HEK293 (cell line): ENCODE results near the gene A2ML1.
A peak's percentile ranks its signal among the peaks of the same experiment; 100 is the strongest.

Source experiments
- GLIS2 ChIP-seq: fragments of 450-650 bp; formaldehyde crosslinking; IDR thresholded peaks from 2 replicates; pipeline ENCODE4 v1.5.1; 2016; ENCODE audit warnings: missing biosample characterization, missing genetic modification characterization
- KLF10 ChIP-seq: fragments of 450-650 bp; IDR thresholded peaks from 2 replicates; pipeline ENCODE4 v1.5.1; 2018; ENCODE audit warnings: missing biosample characterization, mild to moderate bottlenecking, missing genetic modification characterization
- KLF8 ChIP-seq: fragments of 450-650 bp; formaldehyde crosslinking; IDR thresholded peaks from 2 replicates; pipeline ENCODE4 v1.5.1; 2016; ENCODE audit warnings: missing biosample characterization, missing genetic modification characterization
- MEIS1 ChIP-seq: sonication (generic); formaldehyde crosslinking; IDR thresholded peaks from 2 replicates; pipeline ENCODE4 v1.8.1; 2022; ENCODE audit warnings: missing genetic modification reagents, mild to moderate bottlenecking, borderline replicate concordance
- PRDM1 ChIP-seq: fragments of 450-650 bp; formaldehyde crosslinking; IDR thresholded peaks from 2 replicates; pipeline ENCODE4; 2016; ENCODE audit warnings: missing biosample characterization, missing genetic modification characterization
- TCF7L2 ChIP-seq: IDR thresholded peaks from 2 replicates; pipeline ENCODE4 v1.6.1; 2011; ENCODE audit warnings: low read depth, mild to moderate bottlenecking, inconsistent platforms, low read length, moderate library complexity, borderline replicate concordance
- ZBTB1 ChIP-seq: fragments of 450-650 bp; formaldehyde crosslinking; IDR thresholded peaks from 2 replicates; pipeline ENCODE4 v1.5.1; 2016; ENCODE audit warnings: missing biosample characterization, missing genetic modification characterization
- ZBTB20 ChIP-seq: fragments of 450-650 bp; formaldehyde crosslinking; IDR thresholded peaks from 2 replicates; pipeline ENCODE4 v1.5.1; 2016; ENCODE audit warnings: missing biosample characterization, missing genetic modification characterization
- ZEB2 ChIP-seq: fragments of 450-650 bp; formaldehyde crosslinking; IDR thresholded peaks from 2 replicates; pipeline ENCODE4 v1.5.1; 2016; ENCODE audit warnings: missing biosample characterization, missing genetic modification characterization
- ZIC2 ChIP-seq: fragments of 450-650 bp; formaldehyde crosslinking; IDR thresholded peaks from 2 replicates; pipeline ENCODE4 v1.5.1; 2016; ENCODE audit warnings: missing biosample characterization, missing genetic modification characterization
- ZNF133 ChIP-seq: fragments of 450-650 bp; formaldehyde crosslinking; IDR thresholded peaks from 2 replicates; pipeline ENCODE4 v1.5.1; 2016; ENCODE audit warnings: missing biosample characterization, missing genetic modification characterization
- ZNF140 ChIP-seq: fragments of 450-650 bp; formaldehyde crosslinking; IDR thresholded peaks from 2 replicates; pipeline ENCODE4 v1.5.1; 2016; ENCODE audit warnings: missing biosample characterization, missing genetic modification characterization
- ZNF16 ChIP-seq: fragments of 450-650 bp; formaldehyde crosslinking; IDR thresholded peaks from 2 replicates; pipeline ENCODE4 v1.5.1; 2016; ENCODE audit warnings: low read depth, missing biosample characterization, missing genetic modification characterization
- ZNF174 ChIP-seq: fragments of 450-650 bp; formaldehyde crosslinking; IDR thresholded peaks from 2 replicates; pipeline ENCODE4 v1.5.0; 2017; ENCODE audit warnings: missing biosample characterization, mild to moderate bottlenecking, missing genetic modification characterization
- ZNF223 ChIP-seq: fragments of 450-650 bp; formaldehyde crosslinking; IDR thresholded peaks from 2 replicates; pipeline ENCODE4 v1.5.1; 2016; ENCODE audit warnings: missing biosample characterization, missing genetic modification characterization
- ZNF335 ChIP-seq: fragments of 450-650 bp; formaldehyde crosslinking; conservative IDR thresholded peaks from 2 replicates; pipeline ENCODE4 v1.5.1; 2016; ENCODE audit warnings: missing biosample characterization, missing genetic modification characterization
- ZNF473 ChIP-seq: fragments of 450-650 bp; formaldehyde crosslinking; IDR thresholded peaks from 2 replicates; pipeline ENCODE4 v1.5.1; 2017; ENCODE audit warnings: missing biosample characterization, missing genetic modification characterization
- ZNF544 ChIP-seq: fragments of 450-650 bp; formaldehyde crosslinking; IDR thresholded peaks from 2 replicates; pipeline ENCODE4 v1.5.0; 2017; ENCODE audit warnings: missing biosample characterization, missing genetic modification characterization
- ZNF600 ChIP-seq: fragments of 450-650 bp; formaldehyde crosslinking; IDR thresholded peaks from 2 replicates; pipeline ENCODE4 v1.5.1; 2016; ENCODE audit warnings: missing biosample characterization, missing genetic modification characterization
- ZNF664 ChIP-seq: fragments of 450-650 bp; formaldehyde crosslinking; IDR thresholded peaks from 2 replicates; pipeline ENCODE4 v1.5.1; 2016; ENCODE audit warnings: missing biosample characterization, missing genetic modification characterization
- ZNF747 ChIP-seq: fragments of 450-650 bp; formaldehyde crosslinking; IDR thresholded peaks from 2 replicates; pipeline ENCODE4 v1.5.1; 2016; ENCODE audit warnings: missing biosample characterization, missing genetic modification characterization
- ZNF76 ChIP-seq: fragments of 450-650 bp; formaldehyde crosslinking; IDR thresholded peaks from 2 replicates; pipeline ENCODE4; 2016; ENCODE audit warnings: low read depth, missing biosample characterization, missing genetic modification characterization, borderline replicate concordance
- ZNF830 ChIP-seq: fragments of 450-650 bp; IDR thresholded peaks from 2 replicates; pipeline ENCODE4 v1.5.0; 2018; ENCODE audit warnings: missing biosample characterization, missing genetic modification characterization, low read depth, mild to moderate bottlenecking, moderate library complexity
- ZXDB ChIP-seq: fragments of 450-650 bp; formaldehyde crosslinking; IDR thresholded peaks from 2 replicates; pipeline ENCODE4 v1.5.1; 2016; ENCODE audit warnings: missing biosample characterization, missing genetic modification characterization
- TF ChIP-seq, protein P1 (sequence below): fragments of 450-650 bp; formaldehyde crosslinking; optimal IDR thresholded peaks from 2 replicates; pipeline ENCODE3; 2016; ENCODE audit warnings: missing biosample characterization, mild to moderate bottlenecking, missing genetic modification characterization
- TF ChIP-seq, protein P2 (sequence below): fragments of 450-650 bp; formaldehyde crosslinking; IDR thresholded peaks from 2 replicates; pipeline ENCODE4 v1.5.1; 2016; ENCODE audit warnings: missing biosample characterization, missing genetic modification characterization
- TF ChIP-seq, protein P3 (sequence below): fragments of 450-650 bp; formaldehyde crosslinking; IDR thresholded peaks from 2 replicates; pipeline ENCODE4 v1.5.1; 2016; ENCODE audit warnings: missing biosample characterization, missing genetic modification characterization
- TF ChIP-seq, protein P4 (sequence below): fragments of 450-650 bp; formaldehyde crosslinking; IDR thresholded peaks from 2 replicates; pipeline ENCODE4 v1.5.1; 2016; ENCODE audit warnings: missing biosample characterization, missing genetic modification characterization
- TF ChIP-seq, protein P5 (sequence below): fragments of 450-650 bp; formaldehyde crosslinking; IDR thresholded peaks from 2 replicates; pipeline ENCODE4 v1.5.1; 2016; ENCODE audit warnings: missing biosample characterization, missing genetic modification characterization
- TF ChIP-seq, protein P6 (sequence below): fragments of 450-650 bp; formaldehyde crosslinking; IDR thresholded peaks from 2 replicates; pipeline ENCODE4 v1.5.1; 2017; ENCODE audit warnings: missing biosample characterization, missing genetic modification characterization
- TF ChIP-seq, protein P7 (sequence below): fragments of 450-650 bp; formaldehyde crosslinking; IDR thresholded peaks from 2 replicates; pipeline ENCODE4; 2016; ENCODE audit warnings: missing biosample characterization, missing genetic modification characterization

The A2ML1 gene

DNA sequence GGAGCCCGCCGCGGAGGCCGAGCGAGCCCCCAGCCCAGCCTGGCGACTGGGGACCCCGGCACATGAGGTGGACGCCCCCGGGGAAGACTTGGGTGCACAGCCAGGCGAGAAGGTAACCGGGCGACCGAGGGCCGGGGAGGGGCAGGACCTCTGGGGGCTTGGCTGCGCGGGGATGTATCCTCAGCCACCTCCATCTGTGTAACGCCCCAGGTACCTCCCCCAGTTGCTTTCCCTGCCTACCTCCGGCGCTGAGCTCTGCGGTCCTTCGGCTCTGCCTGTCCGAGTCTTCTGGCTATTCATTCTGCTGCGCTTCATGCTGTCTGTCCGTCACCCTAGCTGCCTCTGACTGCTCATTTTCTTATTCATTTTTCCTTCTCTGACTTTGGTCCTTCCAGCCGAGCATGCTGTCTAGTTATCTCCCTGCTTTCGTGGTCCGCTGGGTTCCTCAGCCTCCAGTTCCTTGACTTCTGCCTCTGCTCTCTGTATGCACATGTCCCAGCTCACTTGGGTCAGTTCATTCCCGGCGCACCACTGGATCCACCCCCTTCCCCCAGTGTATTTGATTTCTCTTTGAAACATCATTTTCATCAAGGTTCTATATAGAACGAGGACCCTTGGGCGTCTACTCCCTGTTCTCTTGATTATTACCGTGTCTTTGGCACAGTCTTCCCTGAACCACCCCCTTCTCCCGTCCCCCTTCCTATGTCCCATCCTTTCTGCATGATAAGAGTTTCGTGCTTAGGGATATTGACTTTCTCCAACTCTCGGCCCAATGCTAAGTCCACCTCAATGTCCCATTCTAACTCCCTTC is 92.5 kb downstream of the A2ML1 start (continued):
- TF ChIP-seq ZNF664 (no peak), ZNF140 (tag by site-specific recombination) (no peak), ZNF16 (tag by site-specific recombination) (no peak), ZNF473 (tag by site-specific recombination) (no peak), MEIS1 (no peak), ZNF830 (tag by site-specific recombination) (no peak), GLIS2 (peak; percentile 76), TCF7L2 (no peak), ZEB2 (peak; percentile 17; the same call in 1 of the 2 replicates), KLF10 (peak; percentile 71), ZNF223 (tag by site-specific recombination) (no peak), ZXDB (tag by site-specific recombination) (no peak), ZBTB20 (tag by site-specific recombination) (peak; percentile 78), KLF8 (tag by site-specific recombination) (peak; percentile 80), ZNF335 (peak; percentile 99), ZNF133 (tag by site-specific recombination) (no peak), ZNF544 (no peak), ZNF747 (tag by site-specific recombination) (no peak), ZBTB1 (no peak), PRDM1 (no peak), ZNF600 (tag by site-specific recombination) (peak; percentile 86), ZNF76 (tag by site-specific recombination) (peak; percentile 73; the same call in 1 of the 2 replicates), ZIC2 (peak; percentile 38), ZNF174 (no peak)
- TF ChIP-seq, protein P1, sequence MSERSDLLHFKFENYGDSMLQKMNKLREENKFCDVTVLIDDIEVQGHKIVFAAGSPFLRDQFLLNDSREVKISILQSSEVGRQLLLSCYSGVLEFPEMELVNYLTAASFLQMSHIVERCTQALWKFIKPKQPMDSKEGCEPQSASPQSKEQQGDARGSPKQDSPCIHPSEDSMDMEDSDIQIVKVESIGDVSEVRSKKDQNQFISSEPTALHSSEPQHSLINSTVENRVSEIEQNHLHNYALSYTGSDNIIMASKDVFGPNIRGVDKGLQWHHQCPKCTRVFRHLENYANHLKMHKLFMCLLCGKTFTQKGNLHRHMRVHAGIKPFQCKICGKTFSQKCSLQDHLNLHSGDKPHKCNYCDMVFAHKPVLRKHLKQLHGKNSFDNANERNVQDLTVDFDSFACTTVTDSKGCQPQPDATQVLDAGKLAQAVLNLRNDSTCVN (tag by site-specific recombination): peak; percentile 39
- TF ChIP-seq, protein P2, sequence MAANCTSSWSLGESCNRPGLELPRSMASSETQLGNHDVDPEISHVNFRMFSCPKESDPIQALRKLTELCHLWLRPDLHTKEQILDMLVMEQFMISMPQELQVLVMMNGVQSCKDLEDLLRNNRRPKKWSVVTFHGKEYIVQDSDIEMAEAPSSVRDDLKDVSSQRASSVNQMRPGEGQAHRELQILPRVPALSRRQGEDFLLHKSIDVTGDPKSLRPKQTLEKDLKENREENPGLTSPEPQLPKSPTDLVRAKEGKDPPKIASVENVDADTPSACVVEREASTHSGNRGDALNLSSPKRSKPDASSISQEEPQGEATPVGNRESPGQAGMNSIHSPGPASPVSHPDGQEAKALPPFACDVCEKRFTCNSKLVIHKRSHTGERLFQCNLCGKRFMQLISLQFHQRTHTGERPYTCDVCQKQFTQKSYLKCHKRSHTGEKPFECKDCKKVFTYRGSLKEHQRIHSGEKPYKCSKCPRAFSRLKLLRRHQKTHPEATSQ (tag by site-specific recombination): no peak
- TF ChIP-seq, protein P3, sequence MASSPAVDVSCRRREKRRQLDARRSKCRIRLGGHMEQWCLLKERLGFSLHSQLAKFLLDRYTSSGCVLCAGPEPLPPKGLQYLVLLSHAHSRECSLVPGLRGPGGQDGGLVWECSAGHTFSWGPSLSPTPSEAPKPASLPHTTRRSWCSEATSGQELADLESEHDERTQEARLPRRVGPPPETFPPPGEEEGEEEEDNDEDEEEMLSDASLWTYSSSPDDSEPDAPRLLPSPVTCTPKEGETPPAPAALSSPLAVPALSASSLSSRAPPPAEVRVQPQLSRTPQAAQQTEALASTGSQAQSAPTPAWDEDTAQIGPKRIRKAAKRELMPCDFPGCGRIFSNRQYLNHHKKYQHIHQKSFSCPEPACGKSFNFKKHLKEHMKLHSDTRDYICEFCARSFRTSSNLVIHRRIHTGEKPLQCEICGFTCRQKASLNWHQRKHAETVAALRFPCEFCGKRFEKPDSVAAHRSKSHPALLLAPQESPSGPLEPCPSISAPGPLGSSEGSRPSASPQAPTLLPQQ (tag by site-specific recombination): no peak
- TF ChIP-seq, protein P4, sequence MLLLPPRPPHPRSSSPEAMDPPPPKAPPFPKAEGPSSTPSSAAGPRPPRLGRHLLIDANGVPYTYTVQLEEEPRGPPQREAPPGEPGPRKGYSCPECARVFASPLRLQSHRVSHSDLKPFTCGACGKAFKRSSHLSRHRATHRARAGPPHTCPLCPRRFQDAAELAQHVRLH (tag by site-specific recombination): 0 out of 2 replicates have a peak, but pooled peaks have one; percentile 38
- TF ChIP-seq, protein P5, sequence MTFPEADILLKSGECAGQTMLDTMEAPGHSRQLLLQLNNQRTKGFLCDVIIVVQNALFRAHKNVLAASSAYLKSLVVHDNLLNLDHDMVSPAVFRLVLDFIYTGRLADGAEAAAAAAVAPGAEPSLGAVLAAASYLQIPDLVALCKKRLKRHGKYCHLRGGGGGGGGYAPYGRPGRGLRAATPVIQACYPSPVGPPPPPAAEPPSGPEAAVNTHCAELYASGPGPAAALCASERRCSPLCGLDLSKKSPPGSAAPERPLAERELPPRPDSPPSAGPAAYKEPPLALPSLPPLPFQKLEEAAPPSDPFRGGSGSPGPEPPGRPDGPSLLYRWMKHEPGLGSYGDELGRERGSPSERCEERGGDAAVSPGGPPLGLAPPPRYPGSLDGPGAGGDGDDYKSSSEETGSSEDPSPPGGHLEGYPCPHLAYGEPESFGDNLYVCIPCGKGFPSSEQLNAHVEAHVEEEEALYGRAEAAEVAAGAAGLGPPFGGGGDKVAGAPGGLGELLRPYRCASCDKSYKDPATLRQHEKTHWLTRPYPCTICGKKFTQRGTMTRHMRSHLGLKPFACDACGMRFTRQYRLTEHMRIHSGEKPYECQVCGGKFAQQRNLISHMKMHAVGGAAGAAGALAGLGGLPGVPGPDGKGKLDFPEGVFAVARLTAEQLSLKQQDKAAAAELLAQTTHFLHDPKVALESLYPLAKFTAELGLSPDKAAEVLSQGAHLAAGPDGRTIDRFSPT (tag by site-specific recombination): no peak
- TF ChIP-seq, protein P6, sequence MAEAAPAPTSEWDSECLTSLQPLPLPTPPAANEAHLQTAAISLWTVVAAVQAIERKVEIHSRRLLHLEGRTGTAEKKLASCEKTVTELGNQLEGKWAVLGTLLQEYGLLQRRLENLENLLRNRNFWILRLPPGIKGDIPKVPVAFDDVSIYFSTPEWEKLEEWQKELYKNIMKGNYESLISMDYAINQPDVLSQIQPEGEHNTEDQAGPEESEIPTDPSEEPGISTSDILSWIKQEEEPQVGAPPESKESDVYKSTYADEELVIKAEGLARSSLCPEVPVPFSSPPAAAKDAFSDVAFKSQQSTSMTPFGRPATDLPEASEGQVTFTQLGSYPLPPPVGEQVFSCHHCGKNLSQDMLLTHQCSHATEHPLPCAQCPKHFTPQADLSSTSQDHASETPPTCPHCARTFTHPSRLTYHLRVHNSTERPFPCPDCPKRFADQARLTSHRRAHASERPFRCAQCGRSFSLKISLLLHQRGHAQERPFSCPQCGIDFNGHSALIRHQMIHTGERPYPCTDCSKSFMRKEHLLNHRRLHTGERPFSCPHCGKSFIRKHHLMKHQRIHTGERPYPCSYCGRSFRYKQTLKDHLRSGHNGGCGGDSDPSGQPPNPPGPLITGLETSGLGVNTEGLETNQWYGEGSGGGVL (tag by site-specific recombination): 0 out of 2 replicates have a peak, but pooled peaks have one; percentile 11
- TF ChIP-seq, protein P7, sequence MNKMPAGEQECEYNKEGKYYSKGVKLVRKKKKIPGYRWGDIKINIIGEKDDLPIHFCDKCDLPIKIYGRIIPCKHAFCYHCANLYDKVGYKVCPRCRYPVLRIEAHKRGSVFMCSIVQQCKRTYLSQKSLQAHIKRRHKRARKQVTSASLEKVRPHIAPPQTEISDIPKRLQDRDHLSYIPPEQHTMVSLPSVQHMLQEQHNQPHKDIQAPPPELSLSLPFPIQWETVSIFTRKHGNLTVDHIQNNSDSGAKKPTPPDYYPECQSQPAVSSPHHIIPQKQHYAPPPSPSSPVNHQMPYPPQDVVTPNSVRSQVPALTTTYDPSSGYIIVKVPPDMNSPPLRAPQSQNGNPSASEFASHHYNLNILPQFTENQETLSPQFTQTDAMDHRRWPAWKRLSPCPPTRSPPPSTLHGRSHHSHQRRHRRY (tag by site-specific recombination): no peak
